ENCODE measurements around the gene IRF2BP1. TPM values are rescaled to one million over a fixed set of nuclear protein-coding genes. Genes with fewer than 3 reads are reported as not detected.
"Not testable (repeated sequence)": the region's sequence is repeated elsewhere in the genome, so short reads cannot be mapped to it uniquely, and the experiment has no call there.

The IRF2BP1 gene
- total RNA-seq, 1 experiment from 2014 or later: 24.7 TPM

DNA sequence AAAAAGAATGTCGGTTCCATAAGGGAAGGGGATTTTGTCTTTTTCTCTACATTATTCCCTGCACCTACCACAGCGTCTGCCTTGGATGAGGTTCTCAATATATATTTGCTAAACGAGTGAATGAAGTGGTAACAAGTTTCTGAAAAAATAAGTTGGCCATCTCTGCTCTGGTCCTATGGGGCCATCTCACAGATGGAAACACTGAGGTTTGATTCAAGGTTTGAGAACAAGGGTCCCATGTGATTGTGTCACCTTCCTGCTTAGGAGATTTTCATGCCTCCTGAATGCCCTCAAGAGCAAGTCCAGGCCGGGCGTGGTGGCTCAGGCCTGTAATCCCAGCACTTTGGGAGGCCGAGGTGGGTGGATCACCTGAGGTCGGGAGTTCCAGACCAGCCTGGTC, 13.3 kb upstream of the IRF2BP1 start:
- H2AFZ ChIP-seq: no peak overlapping the region
- ChIA-PET POLR2A (ENCODE audit: unreplicated experiment) (no interaction called here), CTCF (no interaction called here)
- H3K79me2 ChIP-seq (ENCODE audit: low read depth): peaks cover 17% of the 10 kb centered on the region
- no peaks in the 10 kb centered on the region for H3K27me3 ChIP-seq (ENCODE audit: insufficient read depth, low read depth)
- no peaks in the 10 kb centered on the region for H3K9me3 ChIP-seq (ENCODE audit: insufficient read depth, low read depth)
- peaks cover 17% of the 10 kb centered on the region for H3K4me1 ChIP-seq (replicated peaks; ENCODE audit: insufficient read depth)
- no peak overlapping the region for H3K4me3 ChIP-seq
- no peak for DNase-seq
- peaks cover 29% of the 10 kb centered on the region for H3F3A ChIP-seq (ENCODE audit: insufficient read depth, low read depth)
- TF ChIP-seq EZH2 (IDR thresholded peaks at IDR 0.05; ENCODE audit: low read depth) (no peak), CTCF (conservative IDR thresholded peaks at IDR 0.05) (no peak)
- no TSS peak for BruUV-seq (replicated peaks)
- H4K20me1 ChIP-seq (ENCODE audit: insufficient read depth): no peaks in the 10 kb centered on the region
- H3K9me2 ChIP-seq (ENCODE audit: insufficient read depth): no peaks in the 10 kb centered on the region
- H3K4me2 ChIP-seq: no peak overlapping the region
- H3K27ac ChIP-seq: no peak overlapping the region
- H3K36me3 ChIP-seq (ENCODE audit: low read depth): peaks cover 16% of the 10 kb centered on the region; the same call in 1 of the 2 replicates
- intact Hi-C loops (cut with micrococcal nuclease; ENCODE audit: unreplicated experiment): no loop called here

DNA sequence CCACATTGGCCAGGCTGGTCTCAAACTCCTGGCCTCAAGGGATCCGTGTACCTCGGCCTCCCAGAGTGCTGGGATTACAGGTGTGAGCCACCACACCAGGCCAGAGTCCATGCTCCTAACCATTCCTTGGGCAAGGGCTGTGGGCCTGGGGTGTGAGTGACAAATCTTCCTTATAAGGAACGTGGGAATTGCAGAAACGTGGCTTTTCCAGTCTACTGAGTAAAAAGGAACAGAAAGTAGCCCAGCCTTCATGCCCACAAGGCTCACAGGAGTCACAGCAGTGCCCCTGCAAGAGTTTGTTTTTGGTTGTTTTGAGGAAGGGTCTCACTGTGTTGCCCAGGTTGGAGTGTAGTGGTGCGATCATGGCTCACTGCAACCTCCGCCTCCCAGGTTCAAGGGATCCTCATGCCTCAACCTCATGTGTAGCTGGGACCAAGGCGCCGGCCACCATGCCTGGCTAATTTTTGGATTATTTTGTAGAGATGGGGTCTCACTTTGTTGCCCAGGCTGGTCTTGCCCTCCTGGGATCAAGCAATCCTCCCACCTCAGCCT, 11.4 kb upstream of the IRF2BP1 start:
- H3K79me2 ChIP-seq (ENCODE audit: low read depth): peaks cover 17% of the 10 kb centered on the region
- H3F3A ChIP-seq (ENCODE audit: insufficient read depth, low read depth): peaks cover 19% of the 10 kb centered on the region; the same call in 1 of the 2 replicates
- H3K4me1 ChIP-seq (replicated peaks; ENCODE audit: insufficient read depth): peaks cover 11% of the 10 kb centered on the region
- no peak overlapping the region for H3K27ac ChIP-seq
- DNase-seq: no peak
- H3K9me3 ChIP-seq (ENCODE audit: insufficient read depth, low read depth): no peaks in the 10 kb centered on the region
- H4K20me1 ChIP-seq (ENCODE audit: insufficient read depth): no peaks in the 10 kb centered on the region
- ChIA-PET POLR2A (ENCODE audit: unreplicated experiment) (interaction anchor here (0.6 kb wide), 1 partner anchor 118 kb away, joined by 3 read pairs; no protein-coding TSS in a partner anchor), CTCF (interaction anchor here (0.6 kb wide), 1 partner anchor 89 kb away, joined by 3 read pairs; no protein-coding TSS in a partner anchor)
- H2AFZ ChIP-seq: no peak overlapping the region
- no TSS peak for BruUV-seq (replicated peaks)
- H3K27me3 ChIP-seq (ENCODE audit: insufficient read depth, low read depth): no peaks in the 10 kb centered on the region
- no peaks in the 10 kb centered on the region for H3K9me2 ChIP-seq (ENCODE audit: insufficient read depth)
- no peak overlapping the region for H3K4me2 ChIP-seq
- H3K4me3 ChIP-seq: no peak overlapping the region
- no peak for TF ChIP-seq CTCF (conservative IDR thresholded peaks at IDR 0.05)
- no peak for TF ChIP-seq EZH2 (IDR thresholded peaks at IDR 0.05; ENCODE audit: low read depth)
- intact Hi-C loops (cut with micrococcal nuclease; ENCODE audit: unreplicated experiment): no loop called here
- peaks cover 16% of the 10 kb centered on the region; the same call in 1 of the 2 replicates for H3K36me3 ChIP-seq (ENCODE audit: low read depth)

DNA sequence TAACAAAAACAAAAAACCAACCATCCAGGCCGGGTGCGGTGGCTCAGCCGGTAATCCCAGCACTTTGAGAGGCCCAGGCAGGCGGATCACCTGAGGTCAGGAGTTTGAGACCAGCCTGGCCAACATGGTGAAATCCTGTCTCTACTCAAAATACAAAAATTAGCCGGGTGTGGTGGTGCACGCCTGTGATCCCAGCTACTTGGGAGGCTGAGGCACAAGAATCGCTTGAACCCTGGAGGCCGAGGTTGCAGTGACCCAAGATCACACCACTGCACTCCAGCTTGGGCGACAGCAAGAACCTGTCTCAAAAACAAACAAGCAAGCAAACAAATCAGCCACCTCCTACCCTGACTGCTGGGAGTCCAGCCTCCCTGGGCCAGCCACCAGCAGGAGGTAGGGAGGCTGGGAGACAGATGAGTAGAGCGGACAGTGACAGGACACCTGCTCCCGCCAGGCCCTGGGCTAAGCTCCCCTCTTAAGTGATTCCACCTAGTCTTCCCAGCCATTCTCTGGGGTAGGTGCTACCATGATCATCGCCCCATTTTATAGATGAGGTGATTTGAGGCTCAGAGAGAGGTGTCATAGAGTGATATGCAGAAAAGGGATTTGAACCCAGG, 10.2 kb upstream of the IRF2BP1 start:
- POLR2A ChIA-PET (ENCODE audit: unreplicated experiment); H2AFZ ChIP-seq; H4K20me1 ChIP-seq (ENCODE audit: insufficient read depth); H3K9me3 ChIP-seq (ENCODE audit: insufficient read depth, low read depth); BruUV-seq (replicated peaks); CTCF ChIA-PET; intact Hi-C loops (cut with micrococcal nuclease; ENCODE audit: unreplicated experiment); H3K4me1 ChIP-seq (replicated peaks; ENCODE audit: insufficient read depth); H3K27ac ChIP-seq; H3K79me2 ChIP-seq (ENCODE audit: low read depth); H3K4me3 ChIP-seq; H3K4me2 ChIP-seq; H3K27me3 ChIP-seq (ENCODE audit: insufficient read depth, low read depth); H3K9me2 ChIP-seq (ENCODE audit: insufficient read depth); DNase-seq: not testable (repeated sequence)
- H3K36me3 ChIP-seq (ENCODE audit: low read depth): peaks cover 16% of the 10 kb centered on the region; the same call in 1 of the 2 replicates
- peaks cover 17% of the 10 kb centered on the region; the same call in 1 of the 2 replicates for H3F3A ChIP-seq (ENCODE audit: insufficient read depth, low read depth)

All from PC-9 (cell line).